Neuronal stem cell (in vitro differentiated cells): Measurements from ENCODE around the gene PITX2.

ENCODE experiments used
- DNase-seq: peaks from one replicate; pipeline ENCODE4 v3.0.0-alpha.2; 2013; ENCODE audit warnings: low spot score
- H2AFZ ChIP-seq: one replicate; pipeline ENCODE4 v1.6.1; 2013; ENCODE audit warnings: mild to moderate bottlenecking, low read length, inconsistent platforms
- H2AK5ac ChIP-seq: 2 replicates; pipeline ENCODE4 v1.6.1; 2013; ENCODE audit warnings: low read depth, mild to moderate bottlenecking, inconsistent platforms, low read length, moderate library complexity, mixed read lengths
- H2BK120ac ChIP-seq: 2 replicates; pipeline ENCODE4 v1.6.1; 2013; ENCODE audit warnings: low read depth, mild to moderate bottlenecking, inconsistent platforms, low read length, moderate library complexity, mixed read lengths
- H2BK12ac ChIP-seq: one replicate; pipeline ENCODE4 v1.6.1; 2013; ENCODE audit warnings: low read length, inconsistent platforms
- H2BK15ac ChIP-seq: 2 replicates; pipeline ENCODE4 v1.6.1; 2013; ENCODE audit warnings: mild to moderate bottlenecking, low read length, inconsistent platforms, mixed read lengths
- H2BK5ac ChIP-seq: one replicate; pipeline ENCODE4 v1.6.1; 2013; ENCODE audit warnings: inconsistent platforms, mild to moderate bottlenecking, low read length, moderate library complexity
- H3K14ac ChIP-seq: one replicate; pipeline ENCODE4 v1.6.1; 2013; ENCODE audit warnings: low read length, inconsistent platforms
- H3K18ac ChIP-seq: 2 replicates; pipeline ENCODE4 v1.6.1; 2013; ENCODE audit warnings: low read length, inconsistent platforms
- H3K23ac ChIP-seq: 2 replicates; pipeline ENCODE4 v1.6.1; 2013; ENCODE audit warnings: low read depth, mild to moderate bottlenecking, mixed read lengths, low read length, inconsistent platforms; ENCODE audit not compliant: poor library complexity
- H3K27ac ChIP-seq: replicated peaks from 3 replicates; pipeline ENCODE4 v1.5.1; 2013; ENCODE audit warnings: low read length, inconsistent platforms
- H3K27me3 ChIP-seq, 3 experiments: 2 replicates each; pipeline ENCODE4 v1.6.1; 2013; ENCODE audit warnings: low read length in 3 of 3, mild to moderate bottlenecking in 2 of 3, inconsistent platforms in 1 of 3, low read depth in 1 of 3, mixed read lengths in 1 of 3, moderate library complexity in 1 of 3; ENCODE audit not compliant: control insufficient read depth in 3 of 3, insufficient read depth in 3 of 3
- H3K36me3 ChIP-seq, 2 donors: replicated peaks in 1 of 2; 2 replicates each; pipeline ENCODE4 v1.6.1; 2013; ENCODE audit warnings: low read length in 2 of 2; ENCODE audit not compliant: control insufficient read depth in 2 of 2, insufficient read depth in 2 of 2
- H3K4ac ChIP-seq: 2 replicates; pipeline ENCODE4 v1.6.1; 2013; ENCODE audit warnings: inconsistent platforms, mild to moderate bottlenecking, low read length, moderate library complexity
- H3K4me1 ChIP-seq, 2 donors: 1 replicate in 1 of 2; 2 replicates in 1 of 2; pipeline ENCODE4 v1.6.1; 2013; ENCODE audit warnings: low read length in 2 of 2, low read depth in 1 of 2; ENCODE audit not compliant: control insufficient read depth in 2 of 2, insufficient read depth in 1 of 2
- H3K4me2 ChIP-seq: one replicate; pipeline ENCODE4 v1.6.1; 2013; ENCODE audit warnings: mild to moderate bottlenecking, low read length, inconsistent platforms; ENCODE audit not compliant: insufficient read depth, poor library complexity, severe bottlenecking
- H3K4me3 ChIP-seq, 2 donors: 2 replicates each; pipeline ENCODE4 v1.5.1; 2013; ENCODE audit warnings: low read length in 2 of 2, mild to moderate bottlenecking in 2 of 2, inconsistent platforms in 1 of 2, moderate library complexity in 1 of 2
- H3K79me1 ChIP-seq: one replicate; pipeline ENCODE4 v1.6.1; 2013; ENCODE audit warnings: low read depth, mild to moderate bottlenecking, inconsistent platforms, low read length, moderate library complexity
- H3K9ac ChIP-seq: one replicate; pipeline ENCODE4 v1.6.1; 2013; ENCODE audit warnings: mild to moderate bottlenecking, low read depth, low read length, inconsistent platforms; ENCODE audit not compliant: poor library complexity
- H3K9me3 ChIP-seq, 2 donors: replicated peaks in 1 of 2; 2 replicates each; pipeline versions ENCODE3 to v1.6.1; 2013; ENCODE audit warnings: low read length in 2 of 2, mild to moderate bottlenecking in 2 of 2, inconsistent platforms in 1 of 2, low read depth in 1 of 2, mixed read lengths in 1 of 2, moderate library complexity in 1 of 2; ENCODE audit not compliant: control insufficient read depth in 2 of 2, insufficient read depth in 1 of 2
- H4K8ac ChIP-seq: one replicate; pipeline ENCODE4 v1.6.1; 2013; ENCODE audit warnings: low read depth, mild to moderate bottlenecking, inconsistent platforms, low read length, moderate library complexity
- H4K91ac ChIP-seq: one replicate; pipeline ENCODE4 v1.6.1; 2013; ENCODE audit warnings: low read length, low read depth, mild to moderate bottlenecking, inconsistent platforms; ENCODE audit not compliant: poor library complexity
- WGBS, 2 donors: extraction: QIAGEN DNeasy Blood & Tissue Kit; methylation state at CpG; one replicate each; pipeline ENCODE4 v1.1.7; 2013; ENCODE audit warnings: missing lambda C conversion rate in 2 of 2, mixed read lengths in 1 of 2; ENCODE audit not compliant: insufficient read length in 2 of 2, insufficient replicate concordance in 1 of 2; ENCODE audit errors: extremely low coverage in 2 of 2; 5-methylcytosine and 5-hydroxymethylcytosine counted together

Gene PITX2

GRCh38 chr4:110624904-110625494, 2.1 kb upstream of the PITX2 start:
- H3K18ac ChIP-seq: no peak overlapping the region
- no peak overlapping the region for H3K9ac ChIP-seq
- H3K4me3 ChIP-seq: no peak overlapping the region
- peaks cover 7 to 11% of the 10 kb centered on the region in 2 donors for H3K4me1 ChIP-seq
- H2BK120ac ChIP-seq: no peak overlapping the region
- H3K79me1 ChIP-seq: no peaks in the 10 kb centered on the region
- no peak overlapping the region for H4K8ac ChIP-seq
- no peak overlapping the region for H3K4me2 ChIP-seq
- no CpG with 5 or more reads among the region's 6 CpGs for WGBS, 2 donors
- no peak overlapping the region for H3K14ac ChIP-seq
- H3K23ac ChIP-seq: no peak overlapping the region
- no peak overlapping the region for H2AFZ ChIP-seq
- H2BK5ac ChIP-seq: no peak overlapping the region
- no peaks in the 10 kb centered on the region for H3K36me3 ChIP-seq
- H2AK5ac ChIP-seq: no peak overlapping the region
- no peak overlapping the region for H3K4ac ChIP-seq
- H4K91ac ChIP-seq: no peak overlapping the region
- DNase-seq: no peak
- no peak overlapping the region for H2BK15ac ChIP-seq
- no peak overlapping the region for H3K27ac ChIP-seq
- no peaks in the 10 kb centered on the region for H3K9me3 ChIP-seq
- no peak overlapping the region for H2BK12ac ChIP-seq
- peaks cover 41 to 100% (median 97%) of the 10 kb centered on the region in 3 experiments for H3K27me3 ChIP-seq

GRCh38 chr4:110624398-110624780, 1.5 kb upstream of the PITX2 start:
- DNase-seq: no peak
- H3K4ac ChIP-seq: no peak overlapping the region
- H2BK120ac ChIP-seq: no peak overlapping the region
- H3K9me3 ChIP-seq: no peaks in the 10 kb centered on the region
- H3K18ac ChIP-seq: no peak overlapping the region
- no peak overlapping the region for H3K14ac ChIP-seq
- no peak overlapping the region for H3K4me3 ChIP-seq
- no peaks in the 10 kb centered on the region for H3K79me1 ChIP-seq
- H2BK5ac ChIP-seq: no peak overlapping the region
- no peak overlapping the region for H3K9ac ChIP-seq
- H3K4me1 ChIP-seq: peaks cover 7 to 12% of the 10 kb centered on the region in 2 donors
- H2BK15ac ChIP-seq: no peak overlapping the region
- H3K27ac ChIP-seq: no peak overlapping the region
- H3K27me3 ChIP-seq: peaks cover 39 to 100% (median 97%) of the 10 kb centered on the region in 3 experiments
- WGBS, 2 donors: no CpG with 5 or more reads among the region's 3 CpGs
- no peak overlapping the region for H3K23ac ChIP-seq
- no peak overlapping the region for H2AFZ ChIP-seq
- H4K91ac ChIP-seq: no peak overlapping the region
- no peak overlapping the region for H3K4me2 ChIP-seq
- no peak overlapping the region for H2BK12ac ChIP-seq
- no peaks in the 10 kb centered on the region for H3K36me3 ChIP-seq
- H4K8ac ChIP-seq: no peak overlapping the region
- H2AK5ac ChIP-seq: no peak overlapping the region

- Histone ChIP-seq H3K4me2 (no peak overlapping the region), H2AFZ (no peak overlapping the region), H3K79me1 (no peaks in the 10 kb centered on the region), H3K27ac (no peak overlapping the region), H2BK12ac (no peak overlapping the region), H3K36me3 (no peaks in the 10 kb centered on the region), H3K27me3 (peaks cover 40 to 100% (median 97%) of the 10 kb centered on the region in 3 experiments), H2BK120ac (no peak overlapping the region), H3K18ac (no peak overlapping the region), H4K91ac (no peak overlapping the region), H2BK5ac (no peak overlapping the region), H3K4me1 (peaks cover 7 to 13% of the 10 kb centered on the region in 2 donors), H2BK15ac (no peak overlapping the region), H4K8ac (no peak overlapping the region), H2AK5ac (no peak overlapping the region), H3K23ac (no peak overlapping the region), H3K4me3 (no peak overlapping the region), H3K9me3 (no peaks in the 10 kb centered on the region), H3K14ac (no peak overlapping the region), H3K9ac (no peak overlapping the region), H3K4ac (no peak overlapping the region)
- WGBS, 2 donors: no CpG with 5 or more reads among the region's 11 CpGs
- DNase-seq: no peak
Measured at GRCh38 chr4:110623718-110624397, 981 bp upstream of the PITX2 start.

- Histone ChIP-seq H2BK5ac (peak overlapping the region; percentile 31), H3K4me2 (peak overlapping the region; percentile 97), H3K36me3 (no peaks in the 10 kb centered on the region), H2BK120ac (no peak overlapping the region), H2AFZ (peak overlapping the region; percentile 98), H3K4me1 (peaks cover 7 to 17% of the 10 kb centered on the region in 2 donors), H3K4ac (no peak overlapping the region), H3K9me3 (peaks cover 0 to 2% of the 10 kb centered on the region in 2 donors), H4K8ac (no peak overlapping the region), H3K18ac (peak overlapping the region; percentile 74), H3K27ac (no peak overlapping the region), H3K4me3 (peak overlapping the region; percentile 51 to 64), H3K9ac (no peak overlapping the region), H3K14ac (no peak overlapping the region), H3K23ac (peak overlapping the region; percentile 100), H2BK12ac (no peak overlapping the region), H2BK15ac (no peak overlapping the region), H2AK5ac (no peak overlapping the region), H4K91ac (no peak overlapping the region), H3K79me1 (no peaks in the 10 kb centered on the region), H3K27me3 (peaks cover 44 to 100% (median 93%) of the 10 kb centered on the region in 3 experiments)
- DNase-seq: peak; percentile 35
- no CpG with 5 or more reads among the region's 73 CpGs for WGBS, 2 donors
Measured at GRCh38 chr4:110621839-110622751, 782 bp downstream of the PITX2 start.
